ENCODE data around the gene ABCG1.

ABCG1 gene

DNA sequence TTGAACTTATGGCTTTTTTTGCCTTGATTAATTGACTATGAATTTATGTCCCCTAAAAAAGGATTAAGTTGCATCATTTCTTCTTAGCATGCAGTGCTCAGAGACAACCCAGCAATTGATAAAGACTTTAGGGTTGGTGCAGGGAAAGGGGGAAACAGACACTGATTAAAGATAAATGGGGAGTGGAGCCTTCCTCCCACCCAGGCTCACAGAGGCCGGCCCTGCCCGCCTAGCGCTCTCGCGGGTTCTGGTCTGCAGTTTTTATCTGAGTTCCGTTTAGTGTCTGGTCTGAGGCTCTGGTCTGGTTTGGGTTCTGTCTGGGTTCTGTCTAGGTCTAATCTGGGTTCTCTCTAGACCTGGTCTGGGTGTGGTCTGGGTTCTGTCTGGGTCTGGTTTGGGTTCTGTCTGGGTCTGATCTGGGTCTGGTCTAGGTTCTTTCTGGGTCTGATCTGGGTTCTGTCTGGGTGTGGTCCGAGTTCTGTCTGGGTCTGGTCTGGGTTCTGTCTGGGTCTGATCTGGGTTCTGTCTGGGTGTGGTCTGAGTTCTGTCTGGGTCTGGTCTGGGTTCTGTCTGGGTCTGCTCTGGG lies 48.1 kb downstream of the ABCG1 start:
- no peak for DNase-seq

DNA sequence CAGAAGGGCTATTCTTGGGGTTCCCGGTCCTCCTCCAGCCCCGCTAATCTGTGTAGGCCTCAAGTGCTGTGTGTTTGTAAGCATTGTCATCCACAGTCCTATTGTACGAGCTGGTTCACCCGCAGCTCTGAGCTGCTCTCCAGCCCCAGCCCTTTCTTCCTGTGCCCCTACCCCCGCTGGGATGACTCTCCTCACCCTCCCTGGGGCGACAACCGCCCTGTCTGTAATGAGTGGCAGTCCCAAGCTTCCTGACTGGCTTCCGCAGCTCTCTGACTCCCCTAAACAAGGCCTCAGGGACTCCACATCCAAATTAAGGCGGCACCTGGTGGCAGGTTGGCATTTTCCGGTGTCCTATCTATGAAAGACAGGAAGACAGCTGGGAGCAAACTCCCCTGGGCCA lies 50.4 kb downstream of the ABCG1 start:
- no peak for DNase-seq

- no peak for DNase-seq
Observed at GRCh38 chr21:42271065-42271464, 52.1 kb downstream of the ABCG1 start.

DNA sequence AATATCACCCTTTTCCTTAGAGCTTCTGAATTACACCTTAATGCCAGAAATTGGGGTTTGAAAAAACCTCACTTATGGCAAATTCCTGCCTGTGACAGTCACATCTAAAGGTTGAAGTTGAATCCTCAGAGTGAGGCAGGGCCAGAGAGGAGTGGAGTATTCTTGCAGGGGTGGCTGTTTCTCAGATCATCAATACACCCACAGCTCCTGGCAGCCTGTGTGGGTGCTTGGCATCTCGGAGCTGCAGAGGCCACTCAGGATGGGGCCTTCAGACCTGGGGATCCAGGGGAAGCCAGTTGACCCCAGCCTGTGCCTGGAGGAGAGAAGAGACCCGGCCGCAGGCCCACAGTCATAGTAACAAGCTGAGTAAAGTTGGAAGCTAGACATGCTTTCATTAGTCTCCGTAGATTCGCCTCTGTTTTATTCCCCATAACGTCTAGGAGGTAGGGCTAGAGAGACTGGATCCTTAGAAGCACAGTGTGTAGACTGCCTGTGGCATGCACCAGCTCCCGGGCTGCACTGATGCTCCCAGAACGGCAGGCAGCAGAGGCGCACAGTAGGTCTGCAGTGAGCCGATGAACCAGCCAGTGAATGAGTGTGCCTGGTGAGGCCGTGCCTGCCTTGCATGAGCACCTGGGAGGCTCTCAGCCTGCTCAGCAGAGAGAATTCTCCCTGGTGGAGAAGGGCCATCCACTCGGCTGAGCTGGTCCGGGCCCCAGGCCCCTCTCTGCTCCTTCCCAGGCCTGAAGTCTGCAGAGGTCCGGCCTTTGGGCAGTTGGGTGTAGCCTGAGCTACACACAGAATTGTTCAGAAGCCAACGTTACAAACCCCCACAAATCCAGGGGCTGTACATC lies 53.4 kb downstream of the ABCG1 start:
- DNase-seq = no peak

GRCh38 chr21:42272984-42273600 lies 54.2 kb downstream of the ABCG1 start:
- no peak for DNase-seq

DNA sequence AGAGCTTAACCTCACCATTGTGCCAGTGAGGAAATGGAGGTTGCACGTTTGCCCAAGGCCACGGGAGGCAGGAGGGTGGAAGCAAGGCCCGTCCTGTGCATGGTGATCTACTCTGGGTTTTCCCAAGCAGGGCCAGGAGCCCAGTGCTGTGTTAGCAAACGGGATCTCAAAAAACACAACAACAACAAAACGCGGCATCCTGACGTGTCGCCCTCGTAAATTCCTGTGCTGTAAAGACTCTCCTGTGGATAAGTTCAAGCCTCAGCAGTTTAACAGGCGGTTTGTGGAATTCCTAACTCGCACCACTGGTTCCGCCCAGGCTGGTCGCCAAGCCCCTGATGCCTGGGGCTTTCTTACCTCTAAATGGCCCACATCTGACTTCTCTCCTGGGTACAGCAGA lies 57.1 kb downstream of the ABCG1 start:
- DNase-seq = no peak

GRCh38 chr21:42276526-42277154 lies 57.7 kb downstream of the ABCG1 start:
- no peak for DNase-seq

- peak in 1 of 51 donors; percentile 24 for DNase-seq
Observed at GRCh38 chr21:42277593-42277992, 58.7 kb downstream of the ABCG1 start.

- no peak for DNase-seq
Observed at GRCh38 chr21:42278451-42279149, 59.7 kb downstream of the ABCG1 start.

- no peak for DNase-seq
Observed at GRCh38 chr21:42279341-42279871, 60.5 kb downstream of the ABCG1 start.

GRCh38 chr21:42279888-42280287 lies 60.9 kb downstream of the ABCG1 start:
- DNase-seq = no peak

DNA sequence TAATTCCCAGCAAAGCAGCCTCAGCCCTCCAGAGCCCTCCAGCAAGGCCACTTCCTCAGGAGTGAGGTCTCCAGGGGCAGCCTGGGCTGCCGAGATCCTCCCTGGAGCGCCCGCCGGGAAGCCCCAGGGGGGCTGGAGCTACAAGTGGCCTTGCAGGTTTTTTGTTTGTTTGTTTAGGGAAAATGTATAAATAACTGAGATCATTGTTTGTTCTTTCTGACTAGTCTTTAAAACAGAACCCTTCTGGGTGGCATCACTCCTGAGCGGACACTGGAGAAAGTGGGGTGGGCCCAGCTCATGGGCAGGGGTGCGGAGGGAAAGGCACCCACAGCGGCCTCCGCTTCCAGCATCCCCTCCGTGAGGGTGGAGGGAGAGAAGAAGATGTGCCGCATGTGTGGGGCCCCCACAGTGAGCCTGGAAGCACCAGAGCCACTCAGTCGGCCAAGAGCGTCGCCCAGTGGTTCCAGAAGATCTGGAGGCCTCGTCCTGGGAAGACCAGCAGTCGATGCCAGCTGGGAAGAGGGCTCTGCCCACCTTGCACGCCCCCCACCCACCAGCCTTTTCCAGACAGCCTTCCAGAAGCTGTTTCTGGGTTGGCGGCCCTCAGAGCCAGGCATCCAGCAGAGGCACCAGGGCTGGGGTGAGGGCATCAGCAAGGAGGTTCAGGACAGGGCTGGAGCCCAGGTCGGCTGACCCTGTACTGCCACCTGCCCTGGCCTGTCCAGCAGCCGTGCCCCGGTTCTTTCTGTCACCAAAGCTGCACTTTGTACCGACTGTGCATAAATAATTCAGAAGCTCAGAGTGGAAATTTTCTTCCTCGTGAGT lies 61.6 kb downstream of the ABCG1 start:
- DNase-seq = no peak

- no peak for DNase-seq
Observed at GRCh38 chr21:42281181-42281680, 62.3 kb downstream of the ABCG1 start.

- DNase-seq = no peak
Observed at GRCh38 chr21:42282021-42282420, 63.1 kb downstream of the ABCG1 start.

DNA sequence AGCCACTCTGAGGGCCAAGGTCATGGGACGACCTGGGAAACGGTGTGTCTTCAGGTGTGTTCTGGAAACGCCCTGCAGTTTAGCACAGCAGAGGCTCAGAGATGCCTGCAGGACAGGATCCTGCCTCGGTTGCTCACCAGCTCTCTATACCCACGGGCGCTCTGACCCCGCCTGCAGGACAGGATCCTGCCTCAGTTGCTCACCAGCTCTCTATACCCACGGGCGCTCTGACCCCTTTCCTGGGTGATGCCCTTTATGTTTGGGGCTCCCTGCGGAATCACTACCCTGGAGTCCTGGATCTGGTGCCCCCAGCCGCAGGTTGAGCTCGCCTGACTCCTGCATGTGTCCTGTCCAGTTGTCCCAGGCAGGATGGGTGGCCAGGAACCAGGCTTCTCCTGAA lies 63.8 kb downstream of the ABCG1 start:
- DNase-seq = no peak

DNA sequence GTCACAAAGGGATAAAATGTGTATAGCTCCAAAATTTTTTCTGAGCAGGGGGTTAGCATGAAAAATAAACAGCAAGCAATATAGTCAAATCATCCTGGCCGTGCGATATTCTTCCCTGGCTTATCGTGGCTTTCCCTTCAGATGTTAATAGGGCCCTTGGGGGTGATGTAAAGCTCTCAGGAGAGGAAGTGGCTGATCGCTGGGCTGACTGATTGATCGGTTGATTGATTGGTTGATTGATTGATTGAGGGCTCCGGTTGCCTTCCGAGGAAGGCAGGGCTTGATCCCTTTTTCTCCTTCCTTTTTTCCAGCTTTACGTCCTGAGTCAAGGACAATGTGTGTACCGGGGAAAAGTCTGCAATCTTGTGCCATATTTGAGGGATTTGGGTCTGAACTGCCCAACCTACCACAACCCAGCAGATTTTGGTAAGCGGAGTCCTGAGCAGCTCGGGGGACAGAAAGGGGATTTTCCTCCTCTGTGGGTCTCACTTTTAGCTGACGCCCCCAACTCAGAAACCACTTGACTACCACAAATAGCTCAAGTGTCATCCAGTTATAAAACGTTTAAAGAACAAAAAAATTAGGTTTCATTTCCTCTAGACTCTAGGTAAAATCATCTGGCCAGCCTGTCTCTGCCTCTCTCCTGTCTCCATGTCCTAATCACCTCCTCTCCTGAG lies 66.8 kb downstream of the ABCG1 start:
- DNase-seq = no peak

GRCh38 chr21:42286416-42286815 lies 67.5 kb downstream of the ABCG1 start:
- no peak for DNase-seq

DNA sequence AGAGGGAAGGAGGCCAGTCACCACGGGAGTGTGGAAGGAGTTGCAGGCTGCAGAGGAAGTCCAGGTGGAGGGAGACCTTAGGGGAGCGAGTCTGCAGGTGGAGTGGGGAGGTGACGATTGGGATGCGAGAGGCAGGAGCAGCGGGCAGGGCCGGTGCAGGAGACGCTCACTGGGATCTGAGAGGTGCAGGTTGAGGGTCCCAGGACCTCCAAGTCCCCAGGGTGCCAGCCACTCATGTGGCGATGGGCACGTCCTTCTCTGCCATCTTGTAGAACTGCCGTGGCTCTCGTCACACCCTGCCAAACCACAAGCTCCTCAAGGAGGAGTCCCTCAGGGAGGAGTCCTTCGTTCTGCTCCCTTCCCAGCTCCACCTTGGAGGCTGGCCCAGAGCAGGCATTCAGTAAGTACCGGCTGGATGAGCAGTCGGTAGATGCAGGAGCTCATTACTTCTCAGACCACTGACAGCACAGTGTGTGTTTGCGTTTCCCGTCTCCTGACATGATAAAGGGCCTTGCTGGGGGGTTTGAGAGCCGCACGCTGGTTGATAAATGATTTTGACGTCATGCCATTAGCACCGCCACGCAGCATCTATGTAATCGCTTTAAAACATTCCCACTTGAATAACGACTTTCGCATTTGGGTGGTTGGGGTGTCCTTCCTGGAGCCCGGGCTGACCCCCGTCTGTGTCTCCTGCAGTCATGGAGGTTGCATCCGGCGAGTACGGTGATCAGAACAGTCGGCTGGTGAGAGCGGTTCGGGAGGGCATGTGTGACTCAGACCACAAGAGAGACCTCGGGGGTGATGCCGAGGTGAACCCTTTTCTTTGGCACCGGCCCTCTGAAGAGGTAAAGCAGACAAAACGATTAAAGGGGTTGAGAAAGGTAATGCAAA lies 68.5 kb downstream of the ABCG1 start:
- no peak for DNase-seq

- no peak for DNase-seq
Observed at GRCh38 chr21:42288962-42289361, 70.0 kb downstream of the ABCG1 start.

Measured in hypothalamus (tissue), 51 donors.